ENCODE data around the gene WDR54.
A peak's percentile ranks its signal among the peaks of the same experiment; 100 is the strongest.
"Not testable (repeated sequence)": the region's sequence is repeated elsewhere in the genome, so short reads cannot be mapped to it uniquely, and the experiment has no call there.

Gene WDR54

GRCh38 chr2:74436111-74436805 is 14.7 kb downstream of the WDR54 start:
- DNase-seq = no peak

DNA sequence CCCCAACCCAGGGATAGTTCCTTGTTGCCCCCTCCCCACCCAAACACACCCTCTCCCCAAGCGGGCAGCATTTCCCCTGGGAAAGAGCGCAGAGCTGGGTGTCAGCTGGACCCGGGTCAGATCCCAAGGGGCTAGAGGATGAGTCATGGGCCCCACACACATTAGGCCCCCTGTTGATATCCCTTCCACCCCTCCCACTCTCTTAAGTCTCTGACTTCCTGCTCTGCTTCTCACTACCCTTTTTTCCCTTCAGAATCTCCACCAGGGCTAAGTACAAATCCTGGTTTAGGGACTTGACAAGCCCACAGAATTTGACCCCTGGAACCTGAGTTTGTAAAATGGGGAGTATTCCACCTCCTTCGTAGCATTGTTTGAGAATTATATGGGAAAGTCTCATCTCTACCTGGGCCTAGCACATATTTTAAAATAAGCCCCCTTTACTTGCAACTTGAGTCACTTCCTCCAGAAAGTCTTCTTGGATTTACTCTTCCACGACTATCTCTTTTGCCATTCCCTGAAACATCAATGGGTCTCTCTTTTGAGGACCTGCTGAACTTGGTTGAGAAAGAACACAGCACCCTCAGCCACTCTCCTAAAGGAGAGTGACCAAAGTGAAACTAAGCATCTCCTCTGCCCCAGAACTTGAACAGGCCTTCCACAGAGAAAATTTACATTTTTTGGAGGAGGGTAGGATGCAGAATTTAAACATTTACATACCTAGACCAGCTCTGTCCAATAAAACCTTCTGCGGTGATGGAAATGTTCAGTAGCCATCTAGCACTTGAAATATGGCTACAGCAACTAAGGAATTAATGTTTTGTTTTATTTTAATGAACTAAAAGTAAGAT is 15.5 kb downstream of the WDR54 start:
- no peak for DNase-seq

GRCh38 chr2:74438248-74438647 is 16.7 kb downstream of the WDR54 start:
- DNase-seq = no peak

GRCh38 chr2:74439373-74439772 is 17.8 kb downstream of the WDR54 start:
- no peak for DNase-seq

- no peak for DNase-seq
These were observed 18.4 kb downstream of the WDR54 start for GRCh38 chr2:74439803-74440377.

DNA sequence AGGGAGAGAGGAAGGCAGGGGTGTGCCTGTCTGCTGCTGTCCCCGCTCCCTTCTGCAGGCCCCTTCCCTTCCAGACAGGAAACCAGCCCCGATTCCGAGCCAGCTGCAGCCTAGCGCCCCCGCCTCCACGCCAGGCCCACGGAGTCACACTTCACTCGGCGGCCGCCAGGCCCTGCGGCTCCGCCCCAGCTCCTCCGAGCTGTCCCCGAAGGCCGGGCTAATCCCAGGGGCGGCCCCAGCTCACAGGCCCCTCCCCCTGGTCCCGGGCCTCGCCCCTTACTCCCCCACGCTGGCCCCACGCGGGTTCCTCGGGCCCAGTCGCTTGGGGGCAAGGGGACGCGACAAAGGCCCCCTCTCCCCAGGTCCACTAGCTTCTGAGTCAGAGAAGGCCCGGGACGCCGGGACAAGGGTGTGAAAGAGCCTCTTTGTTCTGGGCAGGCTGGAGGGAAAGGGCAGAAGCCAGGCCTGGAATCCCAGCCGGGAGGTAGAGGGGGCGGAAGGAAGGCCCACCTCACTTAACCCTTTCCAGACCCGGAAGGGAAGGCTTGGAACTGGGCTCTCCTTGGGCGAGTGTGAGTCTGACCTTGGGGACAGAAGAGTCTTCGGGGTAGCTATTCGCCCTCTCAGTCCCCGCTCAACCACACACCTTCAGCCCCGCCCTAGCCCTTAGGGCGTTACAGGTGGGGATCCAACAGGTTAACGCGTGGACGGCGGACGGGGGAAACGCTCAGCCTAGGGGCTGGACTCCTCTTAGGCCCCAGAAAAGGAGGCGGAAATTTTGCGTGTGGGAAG is 19.0 kb downstream of the WDR54 start:
- DNase-seq = peak; percentile 84

GRCh38 chr2:74441170-74441689 is 19.7 kb downstream of the WDR54 start:
- peak; percentile 28 for DNase-seq

DNA sequence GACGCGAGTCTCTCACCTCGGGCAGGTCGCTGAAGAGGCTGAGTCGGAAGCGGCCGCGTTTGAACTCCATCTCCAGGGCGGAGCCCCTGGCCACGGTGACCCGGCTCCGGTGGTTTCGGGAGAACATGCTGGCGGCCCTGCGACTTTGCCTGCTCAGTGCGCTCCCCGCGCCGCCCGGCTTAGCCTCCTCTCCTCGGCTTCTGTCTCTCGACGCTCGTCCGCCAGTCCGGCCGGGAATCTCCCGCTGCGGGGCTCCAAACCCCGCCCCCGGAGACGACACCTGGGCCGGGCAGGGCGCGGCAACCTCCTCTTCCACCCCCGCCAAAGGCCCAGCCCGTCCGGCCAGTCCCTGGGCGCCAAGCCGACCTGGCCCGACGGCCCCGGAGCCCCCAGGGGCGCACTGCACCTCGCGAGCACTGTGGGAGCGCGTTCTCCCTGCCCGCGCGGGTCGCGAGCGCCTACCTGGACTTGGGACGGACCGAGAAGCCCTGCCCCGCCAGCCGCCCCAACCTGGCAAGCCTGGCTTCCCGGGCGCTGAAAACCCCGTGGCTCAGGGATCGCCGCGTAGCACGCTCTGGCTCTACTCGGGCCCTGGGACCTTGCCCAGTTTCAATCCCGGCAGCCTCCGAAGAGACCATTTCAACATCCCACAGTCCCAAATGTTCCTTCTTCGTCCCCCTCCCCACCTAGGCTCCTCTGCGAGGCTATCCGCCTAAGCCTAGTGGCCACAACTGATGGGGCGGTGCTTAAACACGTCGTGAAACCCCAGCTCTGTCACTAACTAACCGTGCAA is 20.4 kb downstream of the WDR54 start, which contains the start of gene RTKN:
TSS of gene RTKN (minus strand) at position 248 of the 793 bp plus-strand sequence. CDS start at position 127, 121 bp downstream.
- DNase-seq = no peak

DNA sequence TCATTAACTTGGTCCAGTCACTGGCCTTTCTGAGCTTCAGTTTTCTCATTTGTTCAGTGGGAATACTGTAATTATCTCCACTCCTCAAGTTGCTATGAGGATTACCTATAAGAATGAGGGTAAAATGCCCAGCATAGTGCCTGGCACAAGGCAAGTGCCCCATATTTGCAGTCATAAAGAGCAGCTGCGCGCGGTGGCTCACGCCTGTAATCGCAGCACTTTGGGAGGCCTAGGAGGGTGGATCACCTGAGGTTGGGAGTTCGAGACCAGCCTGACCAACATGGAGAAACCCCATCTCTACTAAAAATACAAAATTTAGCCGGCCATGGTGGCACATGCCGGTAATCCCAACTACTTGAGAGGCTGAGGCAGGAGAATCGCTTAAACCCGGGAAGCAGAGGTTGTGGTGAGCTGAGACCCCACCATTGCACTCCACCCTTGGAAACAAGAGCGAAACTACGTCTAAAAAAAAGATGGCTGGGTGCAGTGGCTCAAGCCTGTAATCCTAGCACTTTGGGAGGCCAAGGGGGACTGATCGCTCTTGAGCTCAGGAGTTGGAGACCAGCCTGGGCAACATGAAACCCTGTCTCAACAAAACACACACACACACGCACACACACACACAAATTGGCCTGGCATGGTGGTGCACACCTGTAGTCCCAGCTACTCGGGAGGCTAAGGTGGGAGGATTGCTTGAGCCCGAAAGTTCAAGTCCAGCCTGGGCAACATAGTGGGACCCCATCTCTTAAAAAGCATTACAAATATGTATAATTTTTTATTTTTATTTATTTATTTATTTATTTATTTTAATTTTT is 21.2 kb downstream of the WDR54 start:
- not testable (repeated sequence) for DNase-seq

DNA sequence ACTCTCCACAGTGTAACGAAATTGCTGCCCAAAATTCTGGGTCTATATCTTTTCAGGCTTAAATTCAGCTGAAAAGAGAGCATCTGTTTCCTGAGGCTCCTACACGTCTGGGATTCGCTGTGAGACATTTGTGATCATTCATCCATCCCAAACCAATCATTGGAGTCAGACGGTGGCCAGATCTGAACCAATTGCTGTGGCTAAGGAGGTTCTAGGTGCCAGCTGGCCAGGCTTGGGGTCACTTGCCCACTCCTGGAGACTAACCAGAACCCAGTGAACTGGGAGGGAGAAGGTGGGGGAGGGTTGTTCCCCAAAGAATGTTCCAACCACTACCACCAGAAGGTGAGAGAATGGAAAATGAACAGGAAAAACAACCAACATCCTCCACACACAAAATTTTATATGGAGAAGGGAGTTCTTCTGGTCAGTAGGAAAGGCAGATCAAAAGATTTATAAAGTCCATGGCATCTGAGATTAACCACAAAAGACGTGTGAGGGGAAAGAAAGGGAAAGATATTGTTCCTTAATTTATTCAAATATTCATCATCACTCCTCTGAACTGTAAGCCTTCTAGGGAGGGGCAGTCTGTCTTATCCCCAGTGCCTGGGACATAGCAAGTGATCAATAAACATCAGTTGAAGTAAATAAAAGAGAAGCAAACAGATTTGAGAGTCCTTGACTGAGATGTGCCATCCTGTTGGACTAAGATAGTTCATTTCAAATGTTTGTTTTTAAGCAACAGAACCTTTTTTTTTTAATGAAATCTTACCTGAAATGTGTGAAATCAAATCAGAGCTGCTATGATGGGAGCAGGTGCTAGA is 23.2 kb downstream of the WDR54 start:
- DNase-seq = no peak

DNA sequence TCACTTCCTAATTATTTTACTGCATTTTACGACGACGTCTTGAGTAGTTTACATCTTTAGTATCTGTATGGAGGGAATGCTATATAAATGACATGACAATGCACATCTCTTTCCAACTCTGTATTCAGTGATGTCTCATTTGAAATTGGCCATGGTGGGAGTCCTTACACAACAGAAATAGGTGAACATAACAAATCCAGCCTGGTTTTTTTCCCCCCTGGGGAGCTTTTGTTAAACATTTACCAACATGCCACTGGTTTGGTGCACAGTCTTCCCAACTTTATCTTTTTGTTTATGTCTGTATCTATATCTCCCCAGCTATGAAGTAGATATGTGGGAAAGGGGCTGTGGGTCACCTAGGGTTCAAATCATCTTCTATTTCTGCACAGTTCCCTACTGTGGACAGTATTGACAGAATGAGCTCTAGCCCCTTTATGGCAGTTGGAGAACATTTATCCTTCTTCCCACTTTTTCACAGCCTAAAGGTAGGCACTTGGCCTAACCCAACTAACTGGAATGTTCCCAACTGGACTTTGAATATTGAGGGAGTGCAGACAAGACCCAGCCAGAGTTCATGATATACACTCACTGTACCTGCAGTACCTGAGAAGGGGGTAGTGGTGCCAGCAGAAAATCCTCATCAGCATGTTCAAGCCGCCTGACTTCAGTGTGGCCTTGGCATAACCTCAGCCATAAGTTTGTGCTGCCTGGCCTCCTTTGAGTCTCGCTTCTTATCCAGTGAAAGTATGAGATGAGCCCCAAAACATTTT is 25.9 kb downstream of the WDR54 start:
- no peak for DNase-seq

DNA sequence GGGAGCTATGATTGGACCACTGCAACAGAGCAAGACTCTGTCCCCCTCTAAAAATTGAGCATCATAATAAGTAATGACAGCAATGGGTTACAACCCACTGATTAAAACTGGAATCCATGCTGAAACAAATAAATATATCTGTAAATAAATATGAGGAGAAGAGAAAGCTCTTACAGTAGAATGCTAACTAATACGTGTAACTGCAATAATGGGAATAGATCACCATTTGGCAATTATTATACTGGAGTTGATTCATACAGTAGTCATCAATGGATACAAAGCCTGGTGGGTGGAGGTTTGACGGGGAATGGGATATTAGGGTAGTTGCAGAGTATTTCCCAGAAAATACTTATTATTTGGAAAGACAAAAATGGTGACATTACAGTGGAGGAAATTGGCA is 27.2 kb downstream of the WDR54 start:
- DNase-seq = no peak

DNA sequence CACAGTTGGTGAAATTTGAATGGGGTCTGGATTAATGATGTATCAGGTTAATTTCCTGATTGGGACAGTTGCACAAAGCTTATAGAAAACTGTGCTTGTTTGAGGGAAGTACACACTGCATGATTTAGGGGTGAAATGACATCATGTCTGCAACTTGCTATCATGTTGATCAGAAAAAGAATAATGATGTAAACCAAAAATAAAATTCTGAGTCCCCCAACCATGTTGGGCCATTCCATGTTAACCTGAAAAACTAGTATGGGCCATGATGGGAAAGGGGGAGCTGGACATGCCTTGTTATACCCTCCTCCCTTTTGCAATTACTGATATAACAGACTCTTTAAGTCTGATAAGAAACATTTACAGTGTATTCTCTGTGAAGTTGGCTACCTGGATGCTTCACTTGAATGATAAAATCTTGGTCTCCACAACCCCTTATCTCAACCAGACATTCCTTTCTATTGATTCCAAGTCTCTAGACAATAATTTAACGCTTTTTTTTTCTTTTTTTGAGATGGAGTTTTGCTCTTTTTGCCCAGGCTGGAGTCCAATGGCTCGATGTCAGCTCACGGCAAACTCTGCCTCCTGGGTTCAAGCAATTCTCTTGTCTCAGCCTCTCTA is 29.1 kb downstream of the WDR54 start:
- no peak for DNase-seq

GRCh38 chr2:74454654-74455511 is 33.4 kb downstream of the WDR54 start, which contains the start of gene INO80B:
TSS of gene INO80B (plus strand) at chr2:74455087. CDS start at chr2:74455117, 30 bp downstream.
- peak; percentile 98 for DNase-seq

GRCh38 chr2:74457129-74457548 is 35.6 kb downstream of the WDR54 start:
- no peak for DNase-seq

- peak; percentile 83 for DNase-seq
These were observed 36.1 kb downstream of the WDR54 start for GRCh38 chr2:74457549-74458131.
